HuH-7.5 (cell line): Measurements from ENCODE around the gene TMEM232.
A peak's percentile ranks its signal among the peaks of the same experiment; 100 is the strongest.

Source experiments
- DNase-seq: peaks from one replicate; pipeline ENCODE4 v3.0.0; 2011; ENCODE audit warnings: low spot score

The TMEM232 gene

GRCh38 chr5:110402562-110402961 lies 323.9 kb downstream of the TMEM232 start:
- DNase-seq, result no peak

GRCh38 chr5:110401881-110402280 lies 324.6 kb downstream of the TMEM232 start:
- DNase-seq, result no peak

DNA sequence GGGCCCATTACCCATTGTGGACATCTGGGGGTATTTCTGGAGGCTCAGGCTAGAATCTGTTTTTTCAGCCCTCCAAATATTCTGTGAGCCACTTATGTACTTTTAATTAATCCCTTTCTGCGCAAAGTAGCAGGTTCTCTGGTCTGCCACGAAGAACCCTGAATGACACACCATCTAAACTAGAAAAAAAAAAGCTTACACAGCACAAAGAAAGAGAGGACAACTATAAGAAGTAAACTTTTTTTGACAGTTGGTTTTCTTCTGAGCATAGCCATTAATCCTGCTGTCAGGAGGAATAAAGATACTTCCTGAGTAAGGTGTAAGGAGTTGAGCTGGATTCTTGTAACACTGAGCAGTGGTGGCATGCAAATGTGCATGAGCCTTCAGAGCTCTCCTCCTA lies 327.5 kb downstream of the TMEM232 start:
- no peak for DNase-seq

- DNase-seq, result no peak
Measured at GRCh38 chr5:110397281-110397680, 329.2 kb downstream of the TMEM232 start.

- peak; percentile 7 for DNase-seq
Measured at GRCh38 chr5:110386782-110387181, 339.7 kb downstream of the TMEM232 start.

DNA sequence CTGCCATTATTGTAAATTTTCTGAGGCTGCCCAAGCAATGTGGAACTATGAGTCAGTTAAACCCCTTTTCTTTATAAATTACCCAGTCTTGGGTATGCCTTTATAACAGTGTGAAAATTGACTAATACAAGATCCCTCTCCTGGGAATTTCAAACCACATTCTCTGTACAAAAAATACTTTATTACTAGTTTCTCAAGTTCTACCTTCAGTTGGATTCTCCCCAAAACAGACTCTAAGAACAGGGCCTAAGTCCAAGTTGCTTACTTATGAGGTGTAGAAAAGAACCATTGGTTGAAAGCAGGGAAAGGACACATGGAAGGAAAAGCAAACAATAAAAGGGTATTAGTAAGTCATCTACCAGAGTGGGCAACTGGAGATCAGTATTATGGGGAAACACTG lies 343.2 kb downstream of the TMEM232 start:
- DNase-seq, result no peak

DNA sequence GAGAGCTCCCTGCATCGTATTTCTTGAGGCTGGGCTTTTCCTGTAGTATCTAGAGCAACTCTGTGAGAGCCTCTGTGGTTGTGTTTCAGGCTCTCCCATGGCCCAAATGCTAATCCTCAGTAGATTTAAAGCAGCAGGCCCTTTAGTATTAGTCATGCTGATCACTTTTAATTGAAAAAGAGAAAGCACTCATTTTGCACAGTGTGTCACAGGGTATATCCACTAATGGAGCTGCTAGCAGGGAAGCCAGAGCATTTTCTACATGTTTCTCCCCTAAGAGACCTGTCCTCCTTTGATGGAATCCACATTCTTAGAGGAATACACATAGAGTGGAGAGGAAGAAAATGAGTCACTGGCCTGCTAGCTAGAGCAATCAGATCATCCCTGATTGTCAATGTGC lies 348.5 kb downstream of the TMEM232 start:
- DNase-seq, result no peak

DNA sequence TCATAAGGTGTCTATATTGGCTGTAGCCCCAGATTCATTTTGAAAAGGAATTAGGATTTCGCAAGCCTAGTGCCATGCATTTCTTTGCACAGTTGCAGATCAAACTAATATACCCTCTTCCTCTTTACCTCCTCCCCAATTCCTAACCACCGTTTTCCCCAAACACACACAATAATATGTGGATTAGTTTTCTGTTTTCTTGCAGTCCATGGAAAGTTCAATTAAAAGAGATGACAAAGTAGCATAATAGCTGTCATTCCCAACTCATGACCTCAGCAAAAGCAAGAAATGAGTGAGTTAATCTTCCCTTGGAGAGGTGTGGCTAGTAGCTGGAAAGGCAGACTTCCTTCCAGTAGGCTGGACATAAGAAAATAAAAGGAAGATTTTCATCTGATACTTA lies 349.1 kb downstream of the TMEM232 start:
- no peak for DNase-seq

DNA sequence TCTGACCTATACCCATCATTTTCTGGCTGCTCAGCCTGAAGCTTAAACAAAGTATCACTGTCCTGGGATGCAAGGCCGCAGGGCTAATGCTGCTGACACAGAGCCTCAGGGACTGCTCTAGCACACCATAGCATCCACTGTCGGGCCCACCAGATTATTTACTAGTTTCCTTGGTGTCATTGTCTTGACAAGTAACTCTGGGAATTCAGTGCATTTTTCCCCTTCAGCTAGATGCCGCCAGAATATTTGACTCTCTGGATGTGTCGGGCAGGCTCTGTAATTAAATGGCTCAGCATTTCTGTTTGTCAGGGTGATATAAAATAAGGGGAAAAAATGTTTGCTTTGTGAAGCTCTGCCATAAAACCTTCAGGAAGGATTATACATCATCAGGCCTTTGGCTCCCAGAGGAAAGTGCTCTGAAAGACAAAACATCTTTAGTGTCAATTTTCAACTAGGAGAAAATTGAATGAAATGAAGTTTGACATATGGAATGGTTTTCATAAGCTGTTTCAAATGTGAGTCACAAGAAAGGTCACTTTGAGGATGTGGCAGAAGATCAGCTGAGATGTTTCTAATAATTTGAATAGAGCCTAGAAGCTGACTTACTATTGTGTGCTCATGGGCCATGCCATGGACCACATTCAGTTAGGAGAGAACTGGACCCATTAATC lies 350.1 kb downstream of the TMEM232 start:
- DNase-seq, result no peak

DNA sequence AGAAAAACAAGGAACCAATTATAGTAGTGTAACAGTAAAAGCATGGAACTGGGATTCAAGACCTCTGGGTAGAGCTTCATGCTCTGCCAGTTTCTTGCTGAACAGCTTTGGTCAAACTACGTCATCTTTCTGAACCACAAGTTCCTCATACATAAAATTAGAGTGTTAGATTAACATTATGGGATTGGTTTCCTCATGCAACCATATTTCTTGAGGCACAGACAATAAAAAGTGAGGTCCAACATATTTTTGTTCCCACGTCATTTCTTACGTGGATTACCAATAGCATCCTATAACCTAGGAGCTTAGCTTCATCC lies 354.8 kb downstream of the TMEM232 start:
- DNase-seq, result no peak

- no peak for DNase-seq
Measured at GRCh38 chr5:110371011-110371724, 355.3 kb downstream of the TMEM232 start.
